ENCODE data around the gene BICD1. TPM values are rescaled to one million over a fixed set of nuclear protein-coding genes. Genes with fewer than 3 reads are reported as not detected.

The BICD1 gene
- 10 to 100 TPM; 14.4 to 16.4 TPM for total RNA-seq

GRCh38 chr12:32106517-32107358, at the start of gene BICD1:
Gene BICD1, plus strand, starts transcription at chr12:32106847. Its CDS starts 485 bp downstream, at chr12:32107332.
- CTCF ChIA-PET: interaction anchor here (0.8 to 3.1 kb wide), 10 partner anchors 27 to 454 kb away, joined by 3 to 12 read pairs (median 4); no protein-coding TSS in a partner anchor
- H3K27ac Mint-ChIP-seq: peak within 1 kb of the TSS; percentile 84
- intact Hi-C loops (cut with micrococcal nuclease): loop anchor here (1.0 to 10.0 kb wide), 17 partner anchors 28 to 1352 kb away; partner anchors contain the start of genes CAPRIN2, DNM1L, ETFBKMT and SINHCAF
- H3K4me1 Mint-ChIP-seq (ENCODE audit: low read depth): peaks cover 18% of the 10 kb centered on the region
- H3K4me3 Mint-ChIP-seq: peak within 1 kb of the TSS; percentile 90
- H3K9me3 Mint-ChIP-seq: no peaks in the 10 kb centered on the region
- H3K27me3 Mint-ChIP-seq (ENCODE audit: low read depth): no peaks in the 10 kb centered on the region
- DNase-seq: peak; percentile 85
- no peaks in the 10 kb centered on the region for H3K36me3 Mint-ChIP-seq (ENCODE audit: low read depth)

- Mint-ChIP-seq H3K27me3 (ENCODE audit: low read depth) (no peaks in the 10 kb centered on the region), H3K36me3 (ENCODE audit: low read depth) (no peaks in the 10 kb centered on the region), H3K9me3 (no peaks in the 10 kb centered on the region), H3K4me1 (ENCODE audit: low read depth) (peaks cover 11% of the 10 kb centered on the region), H3K4me3 (no peak overlapping the region), H3K27ac (no peak overlapping the region)
- intact Hi-C loops (cut with micrococcal nuclease): loop anchor here (2.0 kb wide), 3 partner anchors 46 to 198 kb away; partner anchors contain the start of gene BICD1
- CTCF ChIA-PET: interaction anchor here (0.9 to 2.5 kb wide), 16 partner anchors 10 to 408 kb away, joined by 3 to 12 read pairs (median 5); partner anchors contain the start of gene BICD1
- no peak for DNase-seq
Observed at GRCh38 chr12:32061033-32061432, 45.6 kb upstream of the BICD1 start.

- intact Hi-C loops (cut with micrococcal nuclease): no loop called here
- Mint-ChIP-seq H3K9me3 (no peaks in the 10 kb centered on the region), H3K27me3 (ENCODE audit: low read depth) (no peaks in the 10 kb centered on the region), H3K36me3 (ENCODE audit: low read depth) (no peaks in the 10 kb centered on the region), H3K4me3 (no peak overlapping the region), H3K4me1 (ENCODE audit: low read depth) (peaks cover 11% of the 10 kb centered on the region), H3K27ac (no peak overlapping the region)
- no peak for DNase-seq
- CTCF ChIA-PET: interaction anchor here (0.6 to 2.5 kb wide), 7 partner anchors 8 to 737 kb away, joined by 3 to 9 read pairs (median 3); partner anchors contain the start of gene SINHCAF
Observed at GRCh38 chr12:32062881-32063280, 43.8 kb upstream of the BICD1 start.

- Mint-ChIP-seq H3K9me3 (no peaks in the 10 kb centered on the region), H3K27me3 (ENCODE audit: low read depth) (no peaks in the 10 kb centered on the region), H3K27ac (no peak overlapping the region), H3K4me3 (no peak overlapping the region), H3K4me1 (ENCODE audit: low read depth) (peaks cover 10% of the 10 kb centered on the region), H3K36me3 (ENCODE audit: low read depth) (no peaks in the 10 kb centered on the region)
- CTCF ChIA-PET: interaction anchor here (0.6 to 1.5 kb wide), 3 partner anchors 248 to 738 kb away, joined by 3 read pairs; partner anchors contain the start of gene SINHCAF
- intact Hi-C loops (cut with micrococcal nuclease): no loop called here
- DNase-seq: no peak
Observed at GRCh38 chr12:32063796-32064195, 42.9 kb upstream of the BICD1 start.

- CTCF ChIA-PET: no interaction called here
- intact Hi-C loops (cut with micrococcal nuclease): no loop called here
- H3K27ac Mint-ChIP-seq: no peak overlapping the region
- H3K27me3 Mint-ChIP-seq (ENCODE audit: low read depth): no peaks in the 10 kb centered on the region
- no peak overlapping the region for H3K4me3 Mint-ChIP-seq
- DNase-seq: no peak
- no peaks in the 10 kb centered on the region for H3K9me3 Mint-ChIP-seq
- no peaks in the 10 kb centered on the region for H3K36me3 Mint-ChIP-seq (ENCODE audit: low read depth)
- H3K4me1 Mint-ChIP-seq (ENCODE audit: low read depth): no peaks in the 10 kb centered on the region
Observed at GRCh38 chr12:32066206-32066605, 40.4 kb upstream of the BICD1 start.

- intact Hi-C loops (cut with micrococcal nuclease): no loop called here
- no peak for DNase-seq
Observed at GRCh38 chr12:32069071-32069470, 37.6 kb upstream of the BICD1 start.

GRCh38 chr12:32069731-32070130, 36.9 kb upstream of the BICD1 start:
- H3K27ac Mint-ChIP-seq: no peak overlapping the region
- no peaks in the 10 kb centered on the region for H3K4me1 Mint-ChIP-seq (ENCODE audit: low read depth)
- CTCF ChIA-PET: interaction anchor here (0.6 to 0.7 kb wide), 2 partner anchors 220 to 721 kb away, joined by 3 read pairs; no protein-coding TSS in a partner anchor
- H3K4me3 Mint-ChIP-seq: no peak overlapping the region
- H3K9me3 Mint-ChIP-seq: peaks cover 6% of the 10 kb centered on the region
- H3K27me3 Mint-ChIP-seq (ENCODE audit: low read depth): no peaks in the 10 kb centered on the region
- intact Hi-C loops (cut with micrococcal nuclease): no loop called here
- H3K36me3 Mint-ChIP-seq (ENCODE audit: low read depth): peaks cover 1% of the 10 kb centered on the region
- DNase-seq: no peak

More at GRCh38 chr12:32069071-32069470, 37.6 kb upstream of the BICD1 start:
- H3K36me3 Mint-ChIP-seq (ENCODE audit: low read depth): peaks cover 1% of the 10 kb centered on the region
- no peak overlapping the region for H3K27ac Mint-ChIP-seq
- peaks cover 3% of the 10 kb centered on the region for H3K9me3 Mint-ChIP-seq
- no peaks in the 10 kb centered on the region for H3K4me1 Mint-ChIP-seq (ENCODE audit: low read depth)
- H3K27me3 Mint-ChIP-seq (ENCODE audit: low read depth): no peaks in the 10 kb centered on the region
- CTCF ChIA-PET: interaction anchor here (0.7 kb wide), 2 partner anchors 331 to 720 kb away, joined by 3 to 4 read pairs; no protein-coding TSS in a partner anchor
- no peak overlapping the region for H3K4me3 Mint-ChIP-seq

- CTCF ChIA-PET: interaction anchor here (0.6 kb wide), 2 partner anchors 220 to 529 kb away, joined by 3 read pairs; no protein-coding TSS in a partner anchor
- intact Hi-C loops (cut with micrococcal nuclease): no loop called here
Observed at GRCh38 chr12:32070370-32070769, 36.3 kb upstream of the BICD1 start.

GRCh38 chr12:32072102-32072501, 34.5 kb upstream of the BICD1 start:
- H3K9me3 Mint-ChIP-seq: peaks cover 6% of the 10 kb centered on the region
- no peak for DNase-seq
- intact Hi-C loops (cut with micrococcal nuclease): no loop called here
- CTCF ChIA-PET: interaction anchor here (1.3 to 1.6 kb wide), 2 partner anchors 10 to 12 kb away, joined by 9 read pairs; no protein-coding TSS in a partner anchor
- peaks cover 1% of the 10 kb centered on the region for H3K36me3 Mint-ChIP-seq (ENCODE audit: low read depth)
- no peak overlapping the region for H3K4me3 Mint-ChIP-seq
- no peaks in the 10 kb centered on the region for H3K4me1 Mint-ChIP-seq (ENCODE audit: low read depth)
- H3K27me3 Mint-ChIP-seq (ENCODE audit: low read depth): no peaks in the 10 kb centered on the region
- no peak overlapping the region for H3K27ac Mint-ChIP-seq

More at GRCh38 chr12:32070370-32070769, 36.3 kb upstream of the BICD1 start:
- no peak for DNase-seq
- H3K4me3 Mint-ChIP-seq: no peak overlapping the region
- H3K36me3 Mint-ChIP-seq (ENCODE audit: low read depth): peaks cover 1% of the 10 kb centered on the region
- H3K27ac Mint-ChIP-seq: no peak overlapping the region
- no peaks in the 10 kb centered on the region for H3K4me1 Mint-ChIP-seq (ENCODE audit: low read depth)
- no peaks in the 10 kb centered on the region for H3K27me3 Mint-ChIP-seq (ENCODE audit: low read depth)
- H3K9me3 Mint-ChIP-seq: peaks cover 6% of the 10 kb centered on the region

- H3K36me3 Mint-ChIP-seq (ENCODE audit: low read depth): peaks cover 1% of the 10 kb centered on the region
- no peak overlapping the region for H3K4me3 Mint-ChIP-seq
- DNase-seq: no peak
- CTCF ChIA-PET: no interaction called here
- H3K27ac Mint-ChIP-seq: no peak overlapping the region
- intact Hi-C loops (cut with micrococcal nuclease): no loop called here
- no peaks in the 10 kb centered on the region for H3K4me1 Mint-ChIP-seq (ENCODE audit: low read depth)
- H3K27me3 Mint-ChIP-seq (ENCODE audit: low read depth): no peaks in the 10 kb centered on the region
- peaks cover 6% of the 10 kb centered on the region for H3K9me3 Mint-ChIP-seq
Observed at GRCh38 chr12:32074432-32074831, 32.2 kb upstream of the BICD1 start.

GRCh38 chr12:32076941-32077340, 29.7 kb upstream of the BICD1 start:
- CTCF ChIA-PET: no interaction called here
- Mint-ChIP-seq H3K4me1 (ENCODE audit: low read depth) (no peaks in the 10 kb centered on the region), H3K36me3 (ENCODE audit: low read depth) (peaks cover 1% of the 10 kb centered on the region), H3K9me3 (peaks cover 6% of the 10 kb centered on the region), H3K4me3 (no peak overlapping the region), H3K27me3 (ENCODE audit: low read depth) (no peaks in the 10 kb centered on the region), H3K27ac (no peak overlapping the region)
- intact Hi-C loops (cut with micrococcal nuclease): no loop called here
- DNase-seq: no peak

GRCh38 chr12:32080435-32080834, 26.2 kb upstream of the BICD1 start:
- intact Hi-C loops (cut with micrococcal nuclease): no loop called here
- Mint-ChIP-seq H3K4me3 (no peak overlapping the region), H3K27me3 (ENCODE audit: low read depth) (no peaks in the 10 kb centered on the region), H3K4me1 (ENCODE audit: low read depth) (no peaks in the 10 kb centered on the region), H3K9me3 (no peaks in the 10 kb centered on the region), H3K36me3 (ENCODE audit: low read depth) (no peaks in the 10 kb centered on the region), H3K27ac (no peak overlapping the region)
- CTCF ChIA-PET: no interaction called here
- DNase-seq: no peak

All from activated naive CD4-positive, alpha-beta T cell treated with anti-CD3 and anti-CD28 coated beads for 36 hours (primary cell).